Astrocyte (in vitro differentiated cells and primary cell): ENCODE data around the gene OR56A3. TPM values are rescaled to one million over a fixed set of nuclear protein-coding genes. Genes with fewer than 3 reads are reported as not detected.

Experiments
- DNase-seq: peaks from one replicate; pipeline ENCODE4 v3.0.0-alpha.2; 2010; ENCODE audit warnings: low read depth
- FAIRE-seq: peaks from 2 replicates; lab custom pipeline; 2011; peaks lifted over from hg19 to GRCh38; lab: Jason Lieb, UNC
- H2AFZ ChIP-seq: 2 replicates; pipeline ENCODE4 v1.6.0; 2012; ENCODE audit warnings: low read depth, low read length, inconsistent platforms
- H3K27ac ChIP-seq: 2 replicates; pipeline ENCODE4 v1.5.1; 2011; ENCODE audit warnings: low read depth, low read length, inconsistent platforms
- H3K27me3 ChIP-seq: 2 replicates; pipeline ENCODE4 v1.6.0; 2011; ENCODE audit warnings: low read length, inconsistent platforms; ENCODE audit not compliant: insufficient read depth
- H3K36me3 ChIP-seq: 2 replicates; pipeline ENCODE4 v1.5.1; 2011; ENCODE audit warnings: low read length, inconsistent platforms; ENCODE audit not compliant: insufficient read depth
- H3K4me1 ChIP-seq: 2 replicates; pipeline ENCODE4 v1.5.1; 2011; ENCODE audit warnings: low read length, inconsistent platforms; ENCODE audit not compliant: insufficient read depth
- H3K4me2 ChIP-seq: 2 replicates; pipeline ENCODE4 v1.6.0; 2012; ENCODE audit warnings: low read length, inconsistent platforms
- H3K4me3 ChIP-seq: 2 replicates; pipeline ENCODE4 v1.5.1; 2011; ENCODE audit warnings: low read depth, mild to moderate bottlenecking, low read length, inconsistent platforms; ENCODE audit not compliant: insufficient read depth
- H3K79me2 ChIP-seq: 2 replicates; pipeline ENCODE4 v1.6.0; 2012; ENCODE audit warnings: mild to moderate bottlenecking, low read length, inconsistent platforms; ENCODE audit not compliant: insufficient read depth
- H3K9ac ChIP-seq: 2 replicates; pipeline ENCODE4 v1.6.0; 2012; ENCODE audit warnings: mild to moderate bottlenecking, low read length, inconsistent platforms
- H3K9me3 ChIP-seq: 2 replicates; pipeline ENCODE4 v1.5.1; 2012; ENCODE audit warnings: low read depth, mild to moderate bottlenecking, low read length, inconsistent platforms; ENCODE audit not compliant: insufficient read depth
- H4K20me1 ChIP-seq: 2 replicates; pipeline ENCODE4 v1.6.0; 2012; ENCODE audit warnings: low read length, inconsistent platforms; ENCODE audit not compliant: insufficient read depth
- H3K27ac Mint-ChIP-seq: one replicate; pipeline ENCODE4 v1.8.0; 2021; ENCODE audit warnings: mild to moderate bottlenecking, mixed read lengths; ENCODE audit not compliant: unreplicated experiment
- H3K27me3 Mint-ChIP-seq: one replicate; pipeline ENCODE4 v1.8.0; 2021; ENCODE audit warnings: low read depth, mixed read lengths; ENCODE audit not compliant: unreplicated experiment
- H3K36me3 Mint-ChIP-seq: one replicate; pipeline ENCODE4 v1.8.0; 2021; ENCODE audit warnings: low read depth, mixed read lengths; ENCODE audit not compliant: unreplicated experiment
- H3K4me1 Mint-ChIP-seq: one replicate; pipeline ENCODE4 v1.8.0; 2021; ENCODE audit warnings: low read depth, mixed read lengths; ENCODE audit not compliant: unreplicated experiment
- H3K4me3 Mint-ChIP-seq: one replicate; pipeline ENCODE4 v1.8.0; 2021; ENCODE audit warnings: mild to moderate bottlenecking, moderate library complexity, mixed read lengths; ENCODE audit not compliant: unreplicated experiment
- H3K9me3 Mint-ChIP-seq: one replicate; pipeline ENCODE4 v1.8.0; 2021; ENCODE audit warnings: mild to moderate bottlenecking, mixed read lengths; ENCODE audit not compliant: unreplicated experiment
- EZH2 ChIP-seq: IDR thresholded peaks from 2 replicates; pipeline ENCODE4 v1.6.1; 2012; ENCODE audit warnings: mild to moderate bottlenecking, low read length, inconsistent platforms; ENCODE audit not compliant: insufficient read depth
- total RNA-seq: library from RNA; stranded (reverse); gene quantifications from 2 replicates; pipeline ENCODE4 v1.2.1, GENCODE V29; 2021
- TF ChIP-seq, protein P1 (sequence below): IDR thresholded peaks from 2 replicates; pipeline ENCODE4 v1.5.1; 2011; ENCODE audit warnings: low read depth, mild to moderate bottlenecking, inconsistent platforms, low read length, moderate library complexity; ENCODE audit not compliant: insufficient read depth

The OR56A3 gene
- total RNA-seq, 1 donor from 2014 or later: not detected

DNA sequence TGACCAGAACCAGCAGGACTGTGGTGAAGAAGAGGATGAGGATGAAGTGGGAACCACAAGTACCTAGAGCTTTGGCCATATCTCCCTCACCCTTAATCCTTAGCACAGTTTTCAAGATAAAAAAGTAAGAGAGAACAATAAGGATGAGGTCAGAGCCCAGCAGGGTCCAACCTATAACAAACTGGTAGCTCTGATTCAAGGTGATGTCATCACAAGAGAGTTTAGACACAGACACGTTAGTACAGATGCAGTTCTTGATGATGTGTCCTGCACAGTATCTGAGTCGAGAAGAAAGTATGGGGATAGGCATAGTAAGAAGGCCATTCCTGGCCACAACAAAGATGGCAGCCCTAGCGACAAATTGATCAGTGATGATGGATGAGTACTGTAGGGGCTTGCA lies 25.7 kb downstream of the OR56A3 start:
- no peak overlapping the region for H3K4me3 ChIP-seq
- H3K4me2 ChIP-seq: no peak overlapping the region
- H3K27ac Mint-ChIP-seq: no peak overlapping the region
- no peak for DNase-seq
- FAIRE-seq: no peak
- no peaks in the 10 kb centered on the region for H4K20me1 ChIP-seq
- H3K27me3 Mint-ChIP-seq: peaks cover 3% of the 10 kb centered on the region
- H3K9me3 ChIP-seq: peaks cover 5% of the 10 kb centered on the region
- H3K4me1 Mint-ChIP-seq: no peaks in the 10 kb centered on the region
- H3K4me3 Mint-ChIP-seq: no peak overlapping the region
- no peaks in the 10 kb centered on the region for H3K36me3 Mint-ChIP-seq
- H3K27ac ChIP-seq: no peak overlapping the region
- H3K4me1 ChIP-seq: no peaks in the 10 kb centered on the region
- H3K9ac ChIP-seq: no peak overlapping the region
- H2AFZ ChIP-seq: no peak overlapping the region
- no peaks in the 10 kb centered on the region for H3K79me2 ChIP-seq
- H3K27me3 ChIP-seq: no peaks in the 10 kb centered on the region
- H3K9me3 Mint-ChIP-seq: peaks cover 7% of the 10 kb centered on the region
- TF ChIP-seq, protein P1, sequence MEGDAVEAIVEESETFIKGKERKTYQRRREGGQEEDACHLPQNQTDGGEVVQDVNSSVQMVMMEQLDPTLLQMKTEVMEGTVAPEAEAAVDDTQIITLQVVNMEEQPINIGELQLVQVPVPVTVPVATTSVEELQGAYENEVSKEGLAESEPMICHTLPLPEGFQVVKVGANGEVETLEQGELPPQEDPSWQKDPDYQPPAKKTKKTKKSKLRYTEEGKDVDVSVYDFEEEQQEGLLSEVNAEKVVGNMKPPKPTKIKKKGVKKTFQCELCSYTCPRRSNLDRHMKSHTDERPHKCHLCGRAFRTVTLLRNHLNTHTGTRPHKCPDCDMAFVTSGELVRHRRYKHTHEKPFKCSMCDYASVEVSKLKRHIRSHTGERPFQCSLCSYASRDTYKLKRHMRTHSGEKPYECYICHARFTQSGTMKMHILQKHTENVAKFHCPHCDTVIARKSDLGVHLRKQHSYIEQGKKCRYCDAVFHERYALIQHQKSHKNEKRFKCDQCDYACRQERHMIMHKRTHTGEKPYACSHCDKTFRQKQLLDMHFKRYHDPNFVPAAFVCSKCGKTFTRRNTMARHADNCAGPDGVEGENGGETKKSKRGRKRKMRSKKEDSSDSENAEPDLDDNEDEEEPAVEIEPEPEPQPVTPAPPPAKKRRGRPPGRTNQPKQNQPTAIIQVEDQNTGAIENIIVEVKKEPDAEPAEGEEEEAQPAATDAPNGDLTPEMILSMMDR: no peak
- no peak for TF ChIP-seq EZH2
- H3K36me3 ChIP-seq: no peaks in the 10 kb centered on the region

DNA sequence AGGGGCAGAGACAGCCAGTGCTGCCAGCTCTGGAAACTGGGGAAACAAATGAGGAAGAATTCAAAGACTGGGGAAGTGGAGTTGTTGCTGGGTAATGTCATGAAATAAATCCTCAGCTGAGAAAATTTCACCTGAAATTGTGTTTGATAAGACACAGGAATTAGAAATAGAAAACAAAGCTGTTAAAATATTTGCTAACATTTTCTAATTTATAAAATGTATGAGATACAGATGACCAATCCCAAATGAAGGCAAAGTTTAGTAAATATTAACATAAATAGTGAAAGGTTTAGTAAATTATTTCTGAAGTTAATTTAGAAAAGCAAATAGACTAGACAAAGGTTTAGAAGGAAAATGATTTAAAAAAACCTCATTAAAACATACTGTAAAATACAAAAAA lies 26.3 kb downstream of the OR56A3 start, which contains the start of gene OR56A5:
OR56A5 (minus strand) TSS at position 101 of the 400 bp plus-strand sequence; CDS start at position 101, 0 bp downstream.
- Mint-ChIP-seq H3K27ac (no peak within 1 kb of the TSS), H3K9me3 (peaks cover 5% of the 10 kb centered on the region), H3K27me3 (peaks cover 5% of the 10 kb centered on the region), H3K4me1 (no peaks in the 10 kb centered on the region), H3K36me3 (no peaks in the 10 kb centered on the region), H3K4me3 (no peak within 1 kb of the TSS)
- H3K4me3 ChIP-seq: no peak within 1 kb of the TSS
- no peak within 1 kb of the TSS for H3K9ac ChIP-seq
- no peaks in the 10 kb centered on the region for H3K36me3 ChIP-seq
- peaks cover 5% of the 10 kb centered on the region for H3K9me3 ChIP-seq
- DNase-seq: no peak
- H3K4me2 ChIP-seq: no peak within 1 kb of the TSS
- TF ChIP-seq EZH2: no peak
- TF ChIP-seq, protein P1: no peak
- H3K27ac ChIP-seq: no peak within 1 kb of the TSS
- FAIRE-seq: no peak
- H3K27me3 ChIP-seq: no peaks in the 10 kb centered on the region
- no peaks in the 10 kb centered on the region for H3K79me2 ChIP-seq
- H2AFZ ChIP-seq: no peak within 1 kb of the TSS
- H3K4me1 ChIP-seq: no peaks in the 10 kb centered on the region
- no peaks in the 10 kb centered on the region for H4K20me1 ChIP-seq

DNA sequence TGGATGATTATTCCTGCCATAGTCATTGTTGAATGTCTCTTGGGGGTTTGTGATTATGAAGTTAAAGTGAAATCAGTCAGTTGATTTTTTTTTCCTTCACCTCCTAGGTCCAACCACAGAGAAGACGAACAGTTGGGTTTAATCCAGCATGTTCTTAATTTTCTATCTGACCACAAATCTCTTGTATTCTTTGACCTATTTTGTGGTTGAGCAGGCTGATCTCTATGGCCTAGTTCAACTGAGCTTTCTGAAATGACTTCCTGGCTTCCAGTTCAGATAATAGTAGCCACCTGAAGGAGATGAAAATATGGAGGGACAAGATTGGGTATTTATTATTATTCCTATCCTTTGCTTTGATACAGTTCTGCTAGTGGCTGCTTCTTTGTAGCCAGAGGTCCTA lies 31.5 kb downstream of the OR56A3 start:
- H2AFZ ChIP-seq: no peak overlapping the region
- peaks cover 2% of the 10 kb centered on the region for H3K9me3 Mint-ChIP-seq
- FAIRE-seq (no peak), DNase-seq (no peak)
- H3K4me1 ChIP-seq: no peaks in the 10 kb centered on the region
- no peak overlapping the region for H3K9ac ChIP-seq
- H3K27me3 ChIP-seq: no peaks in the 10 kb centered on the region
- no peak overlapping the region for H3K4me3 Mint-ChIP-seq
- no peak overlapping the region for H3K27ac ChIP-seq
- no peaks in the 10 kb centered on the region for H3K9me3 ChIP-seq
- no peak overlapping the region for H3K4me3 ChIP-seq
- H3K79me2 ChIP-seq: no peaks in the 10 kb centered on the region
- no peaks in the 10 kb centered on the region for H3K36me3 ChIP-seq
- no peak overlapping the region for H3K4me2 ChIP-seq
- H3K27me3 Mint-ChIP-seq: peaks cover 7% of the 10 kb centered on the region
- no peaks in the 10 kb centered on the region for H3K36me3 Mint-ChIP-seq
- no peaks in the 10 kb centered on the region for H3K4me1 Mint-ChIP-seq
- no peaks in the 10 kb centered on the region for H4K20me1 ChIP-seq
- TF ChIP-seq EZH2: no peak
- TF ChIP-seq, protein P1: no peak
- H3K27ac Mint-ChIP-seq: no peak overlapping the region
